HG02610 (cell line): Measurements from ENCODE around the gene A1CF.
"Not testable (repeated sequence)": the region's sequence is repeated elsewhere in the genome, so short reads cannot be mapped to it uniquely, and the experiment has no call there.

Experiments used
- ATAC-seq: cut with Tn5 transposase; IDR thresholded peaks from one replicate; pipeline ENCODE4 v1.9.1; 2021; ENCODE audit warnings: mild to moderate bottlenecking, moderate library complexity; ENCODE audit not compliant: unreplicated experiment

Gene A1CF

GRCh38 chr10:50788951-50789945, 96.2 kb downstream of the A1CF start:
- ATAC-seq: no peak

GRCh38 chr10:50787962-50788361, 97.5 kb downstream of the A1CF start:
- ATAC-seq: not testable (repeated sequence)

GRCh38 chr10:50782017-50782416, 103.4 kb downstream of the A1CF start:
- not testable (repeated sequence) for ATAC-seq

GRCh38 chr10:50780036-50780435, 105.4 kb downstream of the A1CF start:
- not testable (repeated sequence) for ATAC-seq

- not testable (repeated sequence) for ATAC-seq
Measured at GRCh38 chr10:50774868-50775267, 110.6 kb downstream of the A1CF start.

GRCh38 chr10:50772042-50772441, 113.4 kb downstream of the A1CF start:
- not testable (repeated sequence) for ATAC-seq

GRCh38 chr10:50766774-50767513, 118.5 kb downstream of the A1CF start:
- ATAC-seq: not testable (repeated sequence)
